Stimulated activated naive B cell treated with anti-CD40 and anti-IgM and Interleukin-4, amounts not matched to agents 10 μg/mL and 1 μg/mL and 100 μg/mL, for 72 hours (primary cell): ENCODE measurements around the gene C8B.

Experiments used
- ATAC-seq, 2 donors: fragments of 150-1000 bp; cut with Tn5 transposase; replicated peaks; 2 replicates each; pipeline ENCODE4 v1.10.0; 2021; ENCODE audit warnings: moderate library complexity in 1 of 2
- DNase-seq: peaks from one replicate; pipeline ENCODE4 v3.0.0; 2021
- H3K27ac Mint-ChIP-seq: one replicate; pipeline ENCODE4 v1.8.0; 2022; ENCODE audit warnings: mild to moderate bottlenecking, mixed read lengths
- H3K27me3 Mint-ChIP-seq, 2 donors: one replicate each; pipeline ENCODE4 v1.8.0; 2022; ENCODE audit warnings: mixed read lengths in 2 of 2
- H3K36me3 Mint-ChIP-seq, 2 donors: one replicate each; pipeline ENCODE4 v1.8.0; 2022; ENCODE audit warnings: mixed read lengths in 2 of 2, mild to moderate bottlenecking in 1 of 2
- H3K4me1 Mint-ChIP-seq, 2 donors: one replicate each; pipeline ENCODE4 v1.8.0; 2022; ENCODE audit warnings: mixed read lengths in 2 of 2, mild to moderate bottlenecking in 1 of 2
- H3K4me3 Mint-ChIP-seq, 2 donors: one replicate each; pipeline ENCODE4 v1.8.0; 2022; ENCODE audit warnings: mild to moderate bottlenecking in 2 of 2, mixed read lengths in 2 of 2, moderate library complexity in 1 of 2
- H3K9me3 Mint-ChIP-seq, 2 donors: one replicate each; pipeline ENCODE4 v1.8.0; 2022; ENCODE audit warnings: mixed read lengths in 2 of 2, mild to moderate bottlenecking in 1 of 2

The C8B gene

DNA sequence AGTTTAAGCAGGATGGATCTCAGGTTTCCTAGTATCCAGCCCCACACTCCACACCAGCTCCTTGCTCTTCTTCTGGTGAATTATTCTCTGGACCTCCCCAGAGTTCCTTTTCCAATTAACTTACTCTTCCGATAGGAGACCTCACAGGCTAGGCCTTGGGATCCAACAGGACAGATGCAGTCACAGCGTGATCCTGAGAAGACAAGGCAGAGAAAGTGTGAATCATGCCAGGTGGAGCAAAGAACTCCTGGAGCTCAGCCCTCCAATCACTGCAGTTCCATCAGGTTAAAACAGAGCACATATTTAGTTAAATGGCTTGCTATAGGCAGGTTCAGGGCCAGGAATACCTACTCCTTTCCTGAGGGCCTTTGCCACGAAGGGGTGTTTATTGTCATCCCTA, 34.1 kb downstream of the C8B start:
- Mint-ChIP-seq H3K27ac (no peak overlapping the region), H3K9me3 (peaks cover 3 to 8% of the 10 kb centered on the region in 2 donors), H3K4me3 (no peak overlapping the region), H3K36me3 (no peaks in the 10 kb centered on the region), H3K4me1 (no peaks in the 10 kb centered on the region), H3K27me3 (no peaks in the 10 kb centered on the region)
- DNase-seq (no peak), ATAC-seq (no peak)

DNA sequence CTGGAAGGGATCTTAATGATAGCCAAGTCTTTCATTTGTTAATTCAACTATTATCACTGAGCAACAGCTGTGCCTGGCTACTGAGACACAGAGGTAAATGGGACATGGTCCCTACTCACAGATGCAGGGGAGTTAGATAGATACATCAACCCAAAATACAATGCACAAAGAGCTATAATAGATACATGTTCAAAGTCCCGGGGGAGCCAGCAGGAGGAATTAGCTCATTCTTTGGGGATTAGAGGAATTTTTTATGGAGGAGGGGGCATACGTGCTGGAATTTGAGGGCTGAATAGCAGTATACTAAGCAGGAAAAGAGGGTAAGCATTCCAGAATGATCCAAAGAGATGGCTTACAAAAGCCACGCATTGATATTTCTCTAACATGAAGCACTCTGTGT, 34.6 kb downstream of the C8B start:
- no peaks in the 10 kb centered on the region for H3K36me3 Mint-ChIP-seq
- DNase-seq (no peak), ATAC-seq (no peak)
- H3K9me3 Mint-ChIP-seq = peaks cover 3 to 8% of the 10 kb centered on the region in 2 donors
- no peaks in the 10 kb centered on the region for H3K4me1 Mint-ChIP-seq
- H3K4me3 Mint-ChIP-seq = no peak overlapping the region
- no peak overlapping the region for H3K27ac Mint-ChIP-seq
- no peaks in the 10 kb centered on the region for H3K27me3 Mint-ChIP-seq

GRCh38 chr1:56929492-56929891, 36.3 kb downstream of the C8B start:
- Mint-ChIP-seq H3K36me3 (no peaks in the 10 kb centered on the region), H3K4me1 (no peaks in the 10 kb centered on the region), H3K4me3 (no peak overlapping the region), H3K9me3 (peaks cover 3 to 8% of the 10 kb centered on the region in 2 donors), H3K27me3 (no peaks in the 10 kb centered on the region), H3K27ac (no peak overlapping the region)
- no peak for ATAC-seq
- no peak for DNase-seq

DNA sequence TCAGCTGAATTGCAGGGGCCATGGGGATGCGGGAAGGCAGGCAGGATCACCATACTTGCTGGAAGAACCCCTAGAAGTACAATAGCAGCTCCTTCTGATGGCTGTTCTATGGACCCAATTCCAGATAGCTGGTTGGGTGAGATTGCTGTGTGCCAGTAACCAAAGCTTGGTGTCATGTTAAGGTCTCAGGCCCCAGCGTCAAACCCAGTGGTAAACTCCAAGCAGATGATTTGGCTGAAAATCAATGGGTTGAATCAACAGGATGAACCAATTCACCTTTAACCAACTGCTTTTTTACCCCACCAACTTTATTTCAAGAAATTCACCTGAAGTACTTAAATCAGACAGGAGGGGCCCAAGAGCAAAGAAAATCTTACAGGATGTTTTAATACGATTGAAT, 37.8 kb downstream of the C8B start:
- Mint-ChIP-seq H3K9me3 (peaks cover 5 to 8% of the 10 kb centered on the region in 2 donors), H3K27ac (no peak overlapping the region), H3K27me3 (no peaks in the 10 kb centered on the region), H3K4me3 (no peak overlapping the region), H3K36me3 (no peaks in the 10 kb centered on the region), H3K4me1 (no peaks in the 10 kb centered on the region)
- ATAC-seq (no peak), DNase-seq (no peak)

- H3K9me3 Mint-ChIP-seq = peaks cover 5 to 8% of the 10 kb centered on the region in 2 donors
- H3K4me3 Mint-ChIP-seq = no peak overlapping the region
- no peak for ATAC-seq
- H3K4me1 Mint-ChIP-seq = no peaks in the 10 kb centered on the region
- DNase-seq = no peak
- no peaks in the 10 kb centered on the region for H3K27me3 Mint-ChIP-seq
- H3K36me3 Mint-ChIP-seq = no peaks in the 10 kb centered on the region
- no peak overlapping the region for H3K27ac Mint-ChIP-seq
These were observed 38.6 kb downstream of the C8B start for GRCh38 chr1:56927171-56927570.

- no peak overlapping the region for H3K27ac Mint-ChIP-seq
- no peak for ATAC-seq
- peaks cover 8% of the 10 kb centered on the region in 2 donors for H3K9me3 Mint-ChIP-seq
- H3K4me1 Mint-ChIP-seq = no peaks in the 10 kb centered on the region
- H3K36me3 Mint-ChIP-seq = no peaks in the 10 kb centered on the region
- no peak for DNase-seq
- peaks cover 0 to 4% of the 10 kb centered on the region in 2 donors for H3K27me3 Mint-ChIP-seq
- H3K4me3 Mint-ChIP-seq = no peak overlapping the region
These were observed 40.6 kb downstream of the C8B start for GRCh38 chr1:56925193-56925592.

GRCh38 chr1:56924116-56924515, 41.7 kb downstream of the C8B start:
- Mint-ChIP-seq H3K36me3 (no peaks in the 10 kb centered on the region), H3K4me3 (no peak overlapping the region), H3K4me1 (no peaks in the 10 kb centered on the region), H3K27me3 (peaks cover 0 to 4% of the 10 kb centered on the region in 2 donors), H3K27ac (no peak overlapping the region), H3K9me3 (peaks cover 4 to 8% of the 10 kb centered on the region in 2 donors)
- ATAC-seq (no peak), DNase-seq (no peak)

DNA sequence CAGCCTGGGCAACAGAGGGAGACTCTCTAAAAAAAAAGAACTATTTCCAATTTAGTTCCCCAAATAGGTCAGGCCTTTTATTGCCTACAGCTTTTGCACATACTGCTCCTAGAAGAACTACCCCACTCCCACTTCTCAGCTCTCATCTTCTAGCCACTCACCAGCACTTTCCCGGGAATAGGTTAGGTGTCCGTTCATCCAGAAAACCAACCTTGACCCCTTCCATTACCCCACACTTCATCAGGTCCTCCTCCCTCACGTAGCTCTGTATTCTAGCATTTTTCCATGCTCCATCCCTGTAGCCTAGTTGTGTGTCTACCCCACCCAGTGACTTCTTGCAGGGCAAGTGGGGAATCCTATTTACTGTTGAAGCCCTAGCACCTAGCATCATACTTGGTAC, 42.6 kb downstream of the C8B start:
- Mint-ChIP-seq H3K9me3 (peaks cover 0 to 5% of the 10 kb centered on the region in 2 donors), H3K4me3 (no peak overlapping the region), H3K27me3 (peaks cover 0 to 4% of the 10 kb centered on the region in 2 donors), H3K27ac (no peak overlapping the region), H3K4me1 (no peaks in the 10 kb centered on the region), H3K36me3 (no peaks in the 10 kb centered on the region)
- ATAC-seq = no peak
- no peak for DNase-seq

DNA sequence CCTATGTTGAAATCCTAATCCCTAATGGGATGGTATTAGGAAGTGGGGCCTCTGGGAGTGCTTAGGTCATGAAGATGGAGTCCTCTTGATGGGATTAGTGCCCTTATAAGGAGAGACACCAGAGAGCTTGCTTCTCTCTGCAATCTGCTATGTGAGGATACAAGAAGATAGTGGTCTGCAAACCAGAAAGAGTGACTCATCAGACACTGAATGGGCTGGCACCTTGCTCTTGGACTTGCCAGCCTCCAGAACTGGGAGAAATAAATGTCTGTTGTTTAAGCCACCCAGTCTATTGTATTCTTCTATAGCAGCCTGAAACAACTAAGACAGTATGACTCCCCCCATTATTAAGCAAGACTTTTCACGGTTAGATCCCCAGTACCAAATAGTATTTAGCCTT, 43.3 kb downstream of the C8B start:
- peaks cover 0 to 4% of the 10 kb centered on the region in 2 donors for H3K27me3 Mint-ChIP-seq
- DNase-seq (no peak), ATAC-seq (no peak)
- peaks cover 0 to 5% of the 10 kb centered on the region in 2 donors for H3K9me3 Mint-ChIP-seq
- no peaks in the 10 kb centered on the region for H3K4me1 Mint-ChIP-seq
- H3K4me3 Mint-ChIP-seq = no peak overlapping the region
- H3K36me3 Mint-ChIP-seq = no peaks in the 10 kb centered on the region
- no peak overlapping the region for H3K27ac Mint-ChIP-seq

DNA sequence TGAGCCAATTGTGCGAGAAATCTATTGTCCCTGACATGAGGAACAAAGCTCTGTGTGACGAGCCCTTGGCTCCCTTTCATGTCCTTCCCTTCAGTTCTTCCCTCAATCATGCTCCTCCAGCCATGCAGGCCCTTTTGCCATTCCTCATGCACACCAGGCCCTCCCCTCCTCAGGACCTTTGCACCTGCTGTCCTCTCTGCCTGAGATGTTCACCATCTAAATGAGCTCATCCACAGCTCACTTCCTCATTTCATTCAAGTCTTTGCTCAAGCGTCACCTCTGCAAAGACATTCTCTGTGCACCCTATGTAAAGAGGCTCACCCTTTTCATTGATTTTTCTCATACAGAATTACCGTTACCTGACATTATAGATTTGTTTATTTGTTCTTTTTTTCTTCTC, 43.7 kb downstream of the C8B start:
- H3K4me1 Mint-ChIP-seq = no peaks in the 10 kb centered on the region
- DNase-seq = no peak
- H3K36me3 Mint-ChIP-seq = no peaks in the 10 kb centered on the region
- H3K27ac Mint-ChIP-seq = no peak overlapping the region
- H3K4me3 Mint-ChIP-seq = no peak overlapping the region
- H3K27me3 Mint-ChIP-seq = peaks cover 0 to 4% of the 10 kb centered on the region in 2 donors
- ATAC-seq = peak; percentile 49 to 66
- peaks cover 0 to 5% of the 10 kb centered on the region in 2 donors for H3K9me3 Mint-ChIP-seq

DNA sequence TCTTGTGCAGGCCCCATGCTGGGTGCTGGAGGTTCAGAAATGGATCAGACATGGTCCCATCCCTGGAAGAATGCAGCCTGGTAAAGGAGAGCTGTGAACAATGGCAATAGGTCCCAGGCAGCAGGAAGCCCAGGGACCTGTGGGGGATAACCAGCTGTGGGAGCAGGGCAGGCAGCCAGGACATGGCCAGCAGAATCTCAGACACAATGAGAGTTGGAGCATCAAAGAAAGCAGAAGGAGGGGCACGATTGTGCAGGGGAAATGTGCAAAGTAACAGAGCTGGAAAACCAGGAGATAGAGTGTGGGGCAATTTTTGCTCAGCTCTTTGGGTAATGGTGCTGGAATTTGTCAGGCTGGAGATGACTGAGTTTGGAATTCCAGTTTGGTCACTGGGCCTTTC, 44.3 kb downstream of the C8B start:
- DNase-seq (no peak), ATAC-seq (no peak)
- Mint-ChIP-seq H3K27me3 (peaks cover 0 to 4% of the 10 kb centered on the region in 2 donors), H3K36me3 (no peaks in the 10 kb centered on the region), H3K4me3 (no peak overlapping the region), H3K9me3 (peaks cover 0 to 5% of the 10 kb centered on the region in 2 donors), H3K27ac (no peak overlapping the region), H3K4me1 (no peaks in the 10 kb centered on the region)

- H3K27ac Mint-ChIP-seq = no peak overlapping the region
- H3K4me1 Mint-ChIP-seq = no peaks in the 10 kb centered on the region
- DNase-seq (no peak), ATAC-seq (no peak)
- no peaks in the 10 kb centered on the region for H3K36me3 Mint-ChIP-seq
- no peak overlapping the region for H3K4me3 Mint-ChIP-seq
- peaks cover 4 to 7% of the 10 kb centered on the region in 2 donors for H3K27me3 Mint-ChIP-seq
- H3K9me3 Mint-ChIP-seq = peaks cover 0 to 5% of the 10 kb centered on the region in 2 donors
These were observed 45.2 kb downstream of the C8B start for GRCh38 chr1:56920591-56921001.

DNA sequence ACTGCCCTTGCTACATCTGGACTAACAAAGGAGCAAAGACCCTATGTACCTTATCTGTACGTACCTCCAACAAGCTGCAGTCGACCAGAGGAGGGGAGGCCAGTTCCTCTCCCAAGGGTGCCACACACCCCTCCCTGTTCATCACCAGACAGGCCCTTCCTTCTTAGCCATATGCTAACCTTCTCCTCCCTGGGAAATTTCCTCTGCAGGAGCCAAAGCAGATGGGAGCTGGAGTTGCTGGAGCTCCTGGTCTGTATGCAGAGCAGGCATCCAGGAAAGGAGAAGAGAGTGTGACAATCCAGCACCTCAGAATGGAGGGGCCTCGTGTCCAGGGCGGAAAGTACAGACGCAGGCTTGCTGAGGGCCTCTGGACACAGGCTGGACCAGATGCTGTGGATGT, 48.5 kb downstream of the C8B start:
- Mint-ChIP-seq H3K36me3 (no peaks in the 10 kb centered on the region), H3K27me3 (peaks cover 4 to 9% of the 10 kb centered on the region in 2 donors), H3K4me3 (no peak overlapping the region), H3K9me3 (peaks cover 0 to 2% of the 10 kb centered on the region in 2 donors), H3K27ac (no peak overlapping the region), H3K4me1 (no peaks in the 10 kb centered on the region)
- no peak for ATAC-seq
- no peak for DNase-seq

- Mint-ChIP-seq H3K9me3 (no peaks in the 10 kb centered on the region), H3K4me3 (no peak overlapping the region), H3K36me3 (no peaks in the 10 kb centered on the region), H3K27ac (no peak overlapping the region), H3K4me1 (no peaks in the 10 kb centered on the region), H3K27me3 (peaks cover 4 to 9% of the 10 kb centered on the region in 2 donors)
- no peak for ATAC-seq
- no peak for DNase-seq
These were observed 49.2 kb downstream of the C8B start for GRCh38 chr1:56916630-56917029.

GRCh38 chr1:56915960-56916359, 49.9 kb downstream of the C8B start:
- Mint-ChIP-seq H3K27me3 (peaks cover 0 to 9% of the 10 kb centered on the region in 2 donors), H3K4me1 (no peaks in the 10 kb centered on the region), H3K4me3 (no peak overlapping the region), H3K27ac (no peak overlapping the region), H3K9me3 (no peaks in the 10 kb centered on the region), H3K36me3 (no peaks in the 10 kb centered on the region)
- DNase-seq = no peak
- ATAC-seq = no peak

DNA sequence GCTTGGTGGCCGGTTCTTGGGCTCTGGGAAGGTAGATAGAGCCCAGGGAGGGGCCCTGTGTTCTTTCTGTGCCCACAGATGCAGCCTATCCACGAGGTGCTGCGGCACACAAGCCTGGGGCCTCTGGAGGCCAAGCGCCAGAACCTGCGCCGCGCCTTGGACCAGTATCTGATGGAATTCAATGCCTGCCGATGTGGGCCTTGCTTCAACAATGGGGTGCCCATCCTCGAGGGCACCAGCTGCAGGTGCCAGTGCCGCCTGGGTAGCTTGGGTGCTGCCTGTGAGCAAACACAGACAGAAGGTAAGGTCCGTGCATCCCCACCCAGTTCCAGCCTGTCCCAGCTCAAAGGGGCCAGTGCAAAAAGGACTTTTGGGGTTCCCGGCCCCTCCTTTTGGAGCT, 53.5 kb downstream of the C8B start:
- H3K9me3 Mint-ChIP-seq = no peaks in the 10 kb centered on the region
- no peaks in the 10 kb centered on the region for H3K36me3 Mint-ChIP-seq
- DNase-seq = no peak
- H3K27ac Mint-ChIP-seq = no peak overlapping the region
- peaks cover 0 to 9% of the 10 kb centered on the region in 2 donors for H3K27me3 Mint-ChIP-seq
- H3K4me3 Mint-ChIP-seq = no peak overlapping the region
- ATAC-seq = no peak
- H3K4me1 Mint-ChIP-seq = no peaks in the 10 kb centered on the region
